Stimulated activated CD4-positive, alpha-beta T cell treated with anti-CD3 and anti-CD28 coated beads, Interleukin-1b, Interleukin-23, amount 100 ng/mL, for 24 hours (primary cell): ENCODE results near the gene BLOC1S6.

Experiments
- DNase-seq, 4 experiments: peaks; one replicate each; pipeline ENCODE4 v3.0.0-alpha.2; 2020; ENCODE audit warnings: low read depth in 4 of 4, low spot score in 1 of 4

Gene BLOC1S6

GRCh38 chr15:45587095-45587862, at the start of gene BLOC1S6:
TSS of gene BLOC1S6 (plus strand) at chr15:45587379. CDS start at chr15:45587444, 65 bp downstream.
- DNase-seq: peak; percentile 73 to 80 (median 78)

- no peak for DNase-seq
Observed at GRCh38 chr15:45539680-45540079, 47.5 kb upstream of the BLOC1S6 start.

GRCh38 chr15:45540531-45540930, 46.6 kb upstream of the BLOC1S6 start:
- no peak for DNase-seq

- no peak for DNase-seq
Observed at GRCh38 chr15:45543051-45543450, 44.1 kb upstream of the BLOC1S6 start.

GRCh38 chr15:45544266-45545023, 42.7 kb upstream of the BLOC1S6 start:
- DNase-seq: no peak

GRCh38 chr15:45546789-45547188, 40.4 kb upstream of the BLOC1S6 start:
- DNase-seq: no peak

GRCh38 chr15:45548753-45549520, 38.2 kb upstream of the BLOC1S6 start:
- no peak for DNase-seq

- no peak for DNase-seq
Observed at GRCh38 chr15:45549541-45550220, 37.5 kb upstream of the BLOC1S6 start.

GRCh38 chr15:45550436-45550835, 36.7 kb upstream of the BLOC1S6 start:
- no peak for DNase-seq

- no peak for DNase-seq
Observed at GRCh38 chr15:45551676-45552075, 35.5 kb upstream of the BLOC1S6 start.

GRCh38 chr15:45555934-45556608, 31.1 kb upstream of the BLOC1S6 start:
- no peak for DNase-seq

- no peak for DNase-seq
Observed at GRCh38 chr15:45572617-45573016, 14.6 kb upstream of the BLOC1S6 start.

- no peak for DNase-seq
Observed at GRCh38 chr15:45573961-45574629, 13.1 kb upstream of the BLOC1S6 start.

- DNase-seq: no peak
Observed at GRCh38 chr15:45581919-45582318, 5.3 kb upstream of the BLOC1S6 start.

- DNase-seq: no peak
Observed at GRCh38 chr15:45583731-45584639, 3.2 kb upstream of the BLOC1S6 start.

GRCh38 chr15:45585069-45585791, 1.9 kb upstream of the BLOC1S6 start:
- no peak for DNase-seq

- no peak for DNase-seq
Observed at GRCh38 chr15:45586125-45586524, 1.1 kb upstream of the BLOC1S6 start.

GRCh38 chr15:45586601-45587094, 531 bp upstream of the BLOC1S6 start:
- no peak for DNase-seq
